Hepatocyte (in vitro differentiated cells): ENCODE measurements around the gene ABHD1. TPM values are rescaled to one million over a fixed set of nuclear protein-coding genes. Genes with fewer than 3 reads are reported as not detected.

ENCODE experiments used
- DNase-seq: peaks from one replicate; pipeline ENCODE4 v3.0.0-alpha.2; 2016; ENCODE audit warnings: low spot score
- H2AFZ ChIP-seq: fragments of 200-600 bp; sonication (generic); 2 replicates; pipeline ENCODE4 v1.6.0; 2016; ENCODE audit warnings: antibody characterized with exemption, mild to moderate bottlenecking
- H3K27ac ChIP-seq: fragments of 200-600 bp; sonication (generic); 2 replicates; pipeline ENCODE4 v1.5.1; 2016; ENCODE audit warnings: mild to moderate bottlenecking
- H3K27me3 ChIP-seq: fragments of 200-600 bp; sonication (generic); 2 replicates; pipeline ENCODE4 v1.6.1; 2016
- H3K36me3 ChIP-seq: fragments of 200-600 bp; sonication (generic); replicated peaks from 2 replicates; pipeline ENCODE4 v1.5.1; 2016; ENCODE audit warnings: low read depth; ENCODE audit not compliant: insufficient read depth
- H3K4me1 ChIP-seq: fragments of 200-600 bp; sonication (generic); 2 replicates; pipeline ENCODE4 v1.5.1; 2016; ENCODE audit warnings: mild to moderate bottlenecking, moderate library complexity; ENCODE audit not compliant: insufficient read depth
- H3K4me2 ChIP-seq: fragments of 200-600 bp; sonication (generic); 2 replicates; pipeline ENCODE4 v1.6.0; 2016
- H3K4me3 ChIP-seq: fragments of 200-600 bp; sonication (generic); 2 replicates; pipeline ENCODE4 v1.5.1; 2016; ENCODE audit warnings: mild to moderate bottlenecking
- H3K79me2 ChIP-seq: fragments of 200-600 bp; sonication (generic); 2 replicates; pipeline ENCODE4 v1.6.0; 2017; ENCODE audit warnings: mild to moderate bottlenecking
- H3K9me2 ChIP-seq: fragments of 200-600 bp; sonication (generic); replicated peaks from 2 replicates; pipeline ENCODE4 v1.6.0; 2017; ENCODE audit warnings: mild to moderate bottlenecking; ENCODE audit not compliant: insufficient read depth
- H3K9me3 ChIP-seq: fragments of 200-600 bp; sonication (generic); 2 replicates; pipeline ENCODE4 v1.5.1; 2016; ENCODE audit warnings: low read depth, mild to moderate bottlenecking
- H4K20me1 ChIP-seq: fragments of 200-600 bp; sonication (generic); 2 replicates; pipeline ENCODE4 v1.6.0; 2016; ENCODE audit warnings: mild to moderate bottlenecking; ENCODE audit not compliant: insufficient read depth, poor library complexity, severe bottlenecking
- EZH2 ChIP-seq: fragments of 200-600 bp; sonication (generic); IDR thresholded peaks from 2 replicates; pipeline ENCODE4 v1.6.1; 2016; ENCODE audit warnings: antibody characterized with exemption, mild to moderate bottlenecking, borderline replicate concordance
- EZH2phosphoT487 ChIP-seq: fragments of 200-600 bp; sonication (generic); IDR thresholded peaks from one replicate; pipeline ENCODE4 v1.6.1; 2018; ENCODE audit warnings: antibody characterized with exemption, mild to moderate bottlenecking, low read depth, moderate library complexity; ENCODE audit not compliant: unreplicated experiment, severe bottlenecking
- WGBS: methylation state at CpG from one replicate; pipeline ENCODE4 v1.1.6; 2016; ENCODE audit warnings: low lambda C conversion rate; ENCODE audit errors: missing lambda C conversion rate; 5-methylcytosine and 5-hydroxymethylcytosine counted together
- polyA plus RNA-seq: library from polyadenylated mRNA; unstranded; fragments of >200 nt; fragmentation: Nextera tagmentation; extraction: Ambion mirVana; gene quantifications from 2 replicates; pipeline ENCODE4 v1.2.1, GENCODE V29; 2016
- total RNA-seq: library from RNA; depleted of rRNA; stranded (reverse); fragments of >200 nt; gene quantifications from 2 replicates; pipeline ENCODE4 v1.2.3, GENCODE V29; 2014
- TF ChIP-seq, protein P1 (sequence below): fragments of 200-600 bp; sonication (generic); IDR thresholded peaks from 2 replicates; pipeline ENCODE4 v1.5.1; 2016; ENCODE audit warnings: antibody characterized with exemption, mild to moderate bottlenecking; ENCODE audit not compliant: poor library complexity

Gene ABHD1
- total and polyA plus RNA-seq, 2 experiments from 2014 or later, result 0.03 to 0.58 TPM

GRCh38 chr2:27137322-27137935 lies 13.8 kb downstream of the ABHD1 start:
- H3K9me3 ChIP-seq, result no peaks in the 10 kb centered on the region
- TF ChIP-seq EZH2, result no peak
- TF ChIP-seq, protein P1, sequence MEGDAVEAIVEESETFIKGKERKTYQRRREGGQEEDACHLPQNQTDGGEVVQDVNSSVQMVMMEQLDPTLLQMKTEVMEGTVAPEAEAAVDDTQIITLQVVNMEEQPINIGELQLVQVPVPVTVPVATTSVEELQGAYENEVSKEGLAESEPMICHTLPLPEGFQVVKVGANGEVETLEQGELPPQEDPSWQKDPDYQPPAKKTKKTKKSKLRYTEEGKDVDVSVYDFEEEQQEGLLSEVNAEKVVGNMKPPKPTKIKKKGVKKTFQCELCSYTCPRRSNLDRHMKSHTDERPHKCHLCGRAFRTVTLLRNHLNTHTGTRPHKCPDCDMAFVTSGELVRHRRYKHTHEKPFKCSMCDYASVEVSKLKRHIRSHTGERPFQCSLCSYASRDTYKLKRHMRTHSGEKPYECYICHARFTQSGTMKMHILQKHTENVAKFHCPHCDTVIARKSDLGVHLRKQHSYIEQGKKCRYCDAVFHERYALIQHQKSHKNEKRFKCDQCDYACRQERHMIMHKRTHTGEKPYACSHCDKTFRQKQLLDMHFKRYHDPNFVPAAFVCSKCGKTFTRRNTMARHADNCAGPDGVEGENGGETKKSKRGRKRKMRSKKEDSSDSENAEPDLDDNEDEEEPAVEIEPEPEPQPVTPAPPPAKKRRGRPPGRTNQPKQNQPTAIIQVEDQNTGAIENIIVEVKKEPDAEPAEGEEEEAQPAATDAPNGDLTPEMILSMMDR, result no peak
- no peak for TF ChIP-seq EZH2phosphoT487
- no peak overlapping the region for H3K27ac ChIP-seq
- peaks cover 9% of the 10 kb centered on the region for H4K20me1 ChIP-seq
- DNase-seq, result no peak
- no peak overlapping the region for H3K4me3 ChIP-seq
- no peaks in the 10 kb centered on the region for H3K27me3 ChIP-seq
- no peaks in the 10 kb centered on the region for H3K9me2 ChIP-seq
- WGBS, result 92% methylated on average over 20 of the region's 21 CpGs
- no peak overlapping the region for H2AFZ ChIP-seq
- peaks cover 10% of the 10 kb centered on the region for H3K4me1 ChIP-seq
- no peak overlapping the region for H3K4me2 ChIP-seq
- H3K36me3 ChIP-seq, result no peaks in the 10 kb centered on the region
- peaks cover 18% of the 10 kb centered on the region for H3K79me2 ChIP-seq

DNA sequence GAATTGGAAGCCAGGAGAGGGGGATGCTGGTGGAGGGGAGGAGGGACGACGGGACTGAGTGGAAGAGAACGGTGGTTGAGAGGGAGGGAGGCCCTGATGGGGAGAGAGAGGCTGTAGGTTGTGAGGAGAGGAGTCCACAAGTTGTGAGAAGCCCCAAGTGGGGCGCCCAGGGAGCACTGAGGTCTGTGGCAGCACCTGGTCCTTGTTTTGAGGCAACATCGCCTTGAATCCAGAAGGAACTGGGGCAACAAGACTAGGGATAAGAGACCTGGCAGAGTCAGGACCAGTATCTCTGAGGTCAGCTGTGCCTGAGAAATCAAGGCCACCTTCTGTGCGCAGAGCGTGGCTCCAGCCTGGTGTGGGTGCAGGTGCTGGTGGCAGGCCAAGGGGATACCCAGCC lies 14.5 kb downstream of the ABHD1 start:
- no peaks in the 10 kb centered on the region for H3K9me3 ChIP-seq
- no peak overlapping the region for H3K4me3 ChIP-seq
- no peak overlapping the region for H3K4me2 ChIP-seq
- no peak for TF ChIP-seq EZH2
- TF ChIP-seq, protein P1, result no peak
- TF ChIP-seq EZH2phosphoT487, result no peak
- peaks cover 6% of the 10 kb centered on the region for H4K20me1 ChIP-seq
- no peaks in the 10 kb centered on the region for H3K9me2 ChIP-seq
- peaks cover 6% of the 10 kb centered on the region for H3K4me1 ChIP-seq
- no peaks in the 10 kb centered on the region for H3K27me3 ChIP-seq
- H3K79me2 ChIP-seq, result peaks cover 11% of the 10 kb centered on the region
- no peaks in the 10 kb centered on the region for H3K36me3 ChIP-seq
- 89% methylated on average over 7 of the region's 7 CpGs for WGBS
- no peak overlapping the region for H2AFZ ChIP-seq
- H3K27ac ChIP-seq, result no peak overlapping the region
- no peak for DNase-seq

DNA sequence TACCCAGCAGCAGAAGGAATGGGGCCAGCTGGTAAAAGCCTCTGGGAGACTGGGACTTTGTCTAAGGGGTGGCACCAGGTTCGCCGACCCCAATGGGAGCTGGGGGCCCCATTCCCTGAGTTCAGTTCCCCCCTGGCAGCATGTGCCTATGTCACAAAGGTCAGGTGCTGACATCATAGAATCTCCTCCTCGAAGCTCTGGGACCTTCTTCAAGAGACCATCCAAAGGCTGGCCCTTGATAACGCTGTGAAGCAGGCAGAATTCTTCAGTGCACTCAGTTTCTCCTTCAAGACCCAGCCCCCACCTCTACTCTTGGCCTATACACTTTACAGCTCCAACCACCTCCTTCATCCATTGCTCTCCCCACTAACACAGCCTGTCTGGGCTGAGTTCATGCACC lies 15.7 kb downstream of the ABHD1 start, which contains the start of gene PRR30:
PRR30 (minus strand) TSS at position 101 of the 400 bp plus-strand sequence. CDS start 1,081 bp downstream, outside the sequence.
- no peaks in the 10 kb centered on the region for H4K20me1 ChIP-seq
- H3K27me3 ChIP-seq, result no peaks in the 10 kb centered on the region
- no peaks in the 10 kb centered on the region for H3K9me3 ChIP-seq
- H3K4me3 ChIP-seq, result no peak within 1 kb of the TSS
- 87% methylated on average over 4 of the region's 4 CpGs for WGBS
- no peaks in the 10 kb centered on the region for H3K9me2 ChIP-seq
- no peaks in the 10 kb centered on the region for H3K4me1 ChIP-seq
- H3K4me2 ChIP-seq, result no peak within 1 kb of the TSS
- TF ChIP-seq EZH2phosphoT487, result no peak
- H2AFZ ChIP-seq, result no peak within 1 kb of the TSS
- no peaks in the 10 kb centered on the region for H3K36me3 ChIP-seq
- DNase-seq, result no peak
- no peak within 1 kb of the TSS for H3K27ac ChIP-seq
- no peaks in the 10 kb centered on the region for H3K79me2 ChIP-seq

GRCh38 chr2:27143285-27143684 lies 19.7 kb downstream of the ABHD1 start:
- Histone ChIP-seq H3K9me2 (no peaks in the 10 kb centered on the region), H3K27ac (no peak overlapping the region)

More at GRCh38 chr2:27143285-27143684, 19.7 kb downstream of the ABHD1 start:
- no peak for TF ChIP-seq EZH2
- TF ChIP-seq EZH2phosphoT487, result no peak
- TF ChIP-seq, protein P1, result no peak
- 74% methylated on average over 1 of the region's 1 CpG for WGBS
- H3K4me3 ChIP-seq, result no peak overlapping the region
- H2AFZ ChIP-seq, result no peak overlapping the region
- H3K4me1 ChIP-seq, result no peaks in the 10 kb centered on the region
- DNase-seq, result no peak
- no peaks in the 10 kb centered on the region for H3K9me3 ChIP-seq
- H3K79me2 ChIP-seq, result no peaks in the 10 kb centered on the region
- H4K20me1 ChIP-seq, result no peaks in the 10 kb centered on the region
- no peak overlapping the region for H3K4me2 ChIP-seq
- no peaks in the 10 kb centered on the region for H3K27me3 ChIP-seq
- no peaks in the 10 kb centered on the region for H3K36me3 ChIP-seq
